ENCODE data around the gene LRRFIP1. TPM values are rescaled to one million over a fixed set of nuclear protein-coding genes. Genes with fewer than 3 reads are reported as not detected.

Gene LRRFIP1
- total RNA-seq, 2 experiments from 2014 or later = 157 to 161 TPM

- TF ChIP-seq CTCF (IDR thresholded peaks at IDR 0.05) = peak; percentile 16
- intact Hi-C loops (cut with DNase I, micrococcal nuclease) = loop anchor here (1.0 to 10.0 kb wide), 3 partner anchors 7 to 262 kb away; partner anchors contain the start of gene UBE2F (in 1 of the 2)
Observed at GRCh38 chr2:237702441-237703391, 75.3 kb downstream of the LRRFIP1 start.

GRCh38 chr2:237704501-237705434 lies 77.4 kb downstream of the LRRFIP1 start:
- Mint-ChIP-seq H3K27me3 (no peaks in the 10 kb centered on the region), H3K9me3 (no peaks in the 10 kb centered on the region), H3K4me1 (ENCODE audit: low read depth) (peaks cover 85% of the 10 kb centered on the region), H3K36me3 (ENCODE audit: low read depth) (peaks cover 40% of the 10 kb centered on the region), H3K4me3 (peak overlapping the region; percentile 39), H3K27ac (peak overlapping the region; percentile 93)
- H3K27me3 ChIP-seq (ENCODE audit: control insufficient read depth in 1 of 2, insufficient read depth in 2 of 2, low read length in 2 of 2) = no peaks in the 10 kb centered on the region
- peaks cover 0 to 4% of the 10 kb centered on the region in 2 experiments for H3K9me3 ChIP-seq (ENCODE audit: control insufficient read depth in 1 of 2, insufficient read depth in 1 of 2, low read length in 2 of 2)
- CTCF ChIA-PET = interaction anchor here (3.4 kb wide), 1 partner anchor 31 kb away, joined by 19 read pairs; no protein-coding TSS in a partner anchor
- no peak overlapping the region for H3K4me3 ChIP-seq (ENCODE audit: low read length)
- intact Hi-C loops (cut with DNase I, micrococcal nuclease) = loop anchor here (5.0 to 10.0 kb wide), 2 partner anchors 32 to 260 kb away; partner anchors contain the start of gene UBE2F (in 1 of the 2)
- TF ChIP-seq CTCF (IDR thresholded peaks at IDR 0.05) = no peak
- ATAC-seq (ENCODE audit: poor library complexity) = no peak
- DNase-seq = peak in 2 of 14 experiments; percentile 30 to 34
- POLR2A ChIA-PET = interaction anchor here (1.4 to 5.7 kb wide), 3 partner anchors 12 to 32 kb away, joined by 3 to 43 read pairs (median 5); no protein-coding TSS in a partner anchor
- peaks cover 88% of the 10 kb centered on the region for H3K4me1 ChIP-seq (ENCODE audit: insufficient read depth, low read length)
- H3K36me3 ChIP-seq (ENCODE audit: insufficient read depth, low read length) = peaks cover 28% of the 10 kb centered on the region
- H3K27ac ChIP-seq (ENCODE audit: low read depth in 1 of 2, low read length in 2 of 2) = no peak overlapping the region

More at GRCh38 chr2:237702441-237703391, 75.3 kb downstream of the LRRFIP1 start:
- CTCF ChIA-PET = interaction anchor here (0.9 to 4.3 kb wide), 7 partner anchors 9 to 43 kb away, joined by 3 to 19 read pairs (median 4); no protein-coding TSS in a partner anchor
- DNase-seq = peak in 6 of 14 experiments; percentile 34 to 53 (median 44)
- Histone ChIP-seq H3K4me3 (ENCODE audit: low read length) (peak overlapping the region; percentile 24), H3K27me3 (ENCODE audit: control insufficient read depth in 1 of 2, insufficient read depth in 2 of 2, low read length in 2 of 2) (no peaks in the 10 kb centered on the region), H3K27ac (ENCODE audit: low read depth in 1 of 2, low read length in 2 of 2) (peak overlapping the region; percentile 57 to 64), H3K4me1 (ENCODE audit: insufficient read depth, low read length) (peaks cover 100% of the 10 kb centered on the region), H3K9me3 (ENCODE audit: control insufficient read depth in 1 of 2, insufficient read depth in 1 of 2, low read length in 2 of 2) (peaks cover 0 to 4% of the 10 kb centered on the region in 2 experiments), H3K36me3 (ENCODE audit: insufficient read depth, low read length) (peaks cover 8% of the 10 kb centered on the region)
- no peaks in the 10 kb centered on the region for H3K9me3 Mint-ChIP-seq
- H3K36me3 Mint-ChIP-seq (ENCODE audit: low read depth) = peaks cover 26% of the 10 kb centered on the region
- peak overlapping the region; percentile 78 for H3K4me3 Mint-ChIP-seq
- peak; percentile 47 for ATAC-seq (ENCODE audit: poor library complexity)
- peaks cover 95% of the 10 kb centered on the region for H3K4me1 Mint-ChIP-seq (ENCODE audit: low read depth)
- no peaks in the 10 kb centered on the region for H3K27me3 Mint-ChIP-seq
- POLR2A ChIA-PET = interaction anchor here (0.8 to 5.7 kb wide), 6 partner anchors 10 to 29 kb away, joined by 3 to 43 read pairs (median 6); no protein-coding TSS in a partner anchor
- peak overlapping the region; percentile 93 for H3K27ac Mint-ChIP-seq

Data from CD4-positive, alpha-beta T cell (primary cell).